Thyroid gland (tissue), 4 donors: ENCODE data around the gene KDSR. TPM values are rescaled to one million over a fixed set of nuclear protein-coding genes. Genes with fewer than 3 reads are reported as not detected.

Experiments used
- DNase-seq, 2 donors: peaks; one replicate each; pipeline ENCODE4 v3.0.0-alpha.2; 2019
- H3K27ac ChIP-seq, 3 donors: fragments of 200-600 bp; sonication (generic); 1 replicate in 2 of 3; 2 replicates in 1 of 3; pipeline ENCODE4 v1.5.1; 2016 to 2019; ENCODE audit warnings: mild to moderate bottlenecking in 1 of 3, moderate library complexity in 1 of 3
- H3K27me3 ChIP-seq: fragments of 200-600 bp; sonication (generic); one replicate; pipeline ENCODE4 v1.5.1; 2019
- H3K36me3 ChIP-seq, 2 donors: fragments of 200-600 bp; sonication (generic); one replicate each; pipeline ENCODE4 v1.5.1; 2016 to 2019
- H3K4me1 ChIP-seq, 2 donors: fragments of 200-600 bp; sonication (generic); one replicate each; pipeline ENCODE4 v1.5.1; 2017 to 2019
- H3K4me3 ChIP-seq, 3 donors: fragments of 200-600 bp; sonication (generic); replicated peaks in 1 of 3; 1 replicate in 2 of 3; 2 replicates in 1 of 3; pipeline ENCODE4 v1.5.1; 2016; ENCODE audit warnings: mild to moderate bottlenecking in 1 of 3
- H3K9me3 ChIP-seq: fragments of 200-600 bp; sonication (generic); one replicate; pipeline ENCODE4 v1.5.1; 2017
- POLR2A ChIP-seq, 2 donors: fragments of 450-650 bp; IDR thresholded peaks; one replicate each; pipeline ENCODE4 v1.6.1; 2017; ENCODE audit warnings: antibody characterized with exemption in 2 of 2, mild to moderate bottlenecking in 2 of 2, moderate library complexity in 1 of 2
- WGBS, 2 donors: methylation state at CpG; one replicate each; pipeline ENCODE4 v1.1.5; 2017; 5-methylcytosine and 5-hydroxymethylcytosine counted together
- intact Hi-C: fragments of 100-400 bp; cut with DNase I; formaldehyde crosslinking; loops from one replicate; pipeline ENCODE4 v1.15.1; 2023
- total RNA-seq, 4 donors: library from RNA; depleted of rRNA; stranded (reverse); fragments of >200 nt; gene quantifications; one replicate each; pipeline ENCODE4 v1.2.3, GENCODE V29; 2016
- TF ChIP-seq, protein P1 (sequence below), 6 experiments: fragments of 200-600 bp in 3 of 6; fragments of 450-650 bp in 3 of 6; sonication (generic) in 3 of 6; IDR thresholded peaks; one replicate each; pipeline ENCODE4 v1.5.1; 2016 to 2019; ENCODE audit warnings: antibody characterized with exemption in 6 of 6, mild to moderate bottlenecking in 2 of 6, inconsistent platforms in 1 of 6, moderate library complexity in 1 of 6

KDSR gene
- total RNA-seq, 4 donors from 2014 or later = 30.7 to 85.7 (median 46.8) TPM

GRCh38 chr18:63290166-63290820 lies 76.7 kb downstream of the KDSR start:
- intact Hi-C loops = no loop called here
- Histone ChIP-seq H3K36me3 (no peaks in the 10 kb centered on the region), H3K4me3 (no peak overlapping the region), H3K4me1 (peaks cover 28 to 53% of the 10 kb centered on the region in 2 donors), H3K27ac (peak overlapping the region in 1 of 3 donors; percentile 27), H3K9me3 (no peaks in the 10 kb centered on the region), H3K27me3 (no peaks in the 10 kb centered on the region)
- TF ChIP-seq, protein P1, sequence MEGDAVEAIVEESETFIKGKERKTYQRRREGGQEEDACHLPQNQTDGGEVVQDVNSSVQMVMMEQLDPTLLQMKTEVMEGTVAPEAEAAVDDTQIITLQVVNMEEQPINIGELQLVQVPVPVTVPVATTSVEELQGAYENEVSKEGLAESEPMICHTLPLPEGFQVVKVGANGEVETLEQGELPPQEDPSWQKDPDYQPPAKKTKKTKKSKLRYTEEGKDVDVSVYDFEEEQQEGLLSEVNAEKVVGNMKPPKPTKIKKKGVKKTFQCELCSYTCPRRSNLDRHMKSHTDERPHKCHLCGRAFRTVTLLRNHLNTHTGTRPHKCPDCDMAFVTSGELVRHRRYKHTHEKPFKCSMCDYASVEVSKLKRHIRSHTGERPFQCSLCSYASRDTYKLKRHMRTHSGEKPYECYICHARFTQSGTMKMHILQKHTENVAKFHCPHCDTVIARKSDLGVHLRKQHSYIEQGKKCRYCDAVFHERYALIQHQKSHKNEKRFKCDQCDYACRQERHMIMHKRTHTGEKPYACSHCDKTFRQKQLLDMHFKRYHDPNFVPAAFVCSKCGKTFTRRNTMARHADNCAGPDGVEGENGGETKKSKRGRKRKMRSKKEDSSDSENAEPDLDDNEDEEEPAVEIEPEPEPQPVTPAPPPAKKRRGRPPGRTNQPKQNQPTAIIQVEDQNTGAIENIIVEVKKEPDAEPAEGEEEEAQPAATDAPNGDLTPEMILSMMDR (IDR thresholded peaks at IDR 0.05) = no peak
- no peak for TF ChIP-seq POLR2A (IDR thresholded peaks at IDR 0.05)
- WGBS, 2 donors = 71 to 77% methylated on average over 6 of the region's 6 CpGs
- DNase-seq = no peak

DNA sequence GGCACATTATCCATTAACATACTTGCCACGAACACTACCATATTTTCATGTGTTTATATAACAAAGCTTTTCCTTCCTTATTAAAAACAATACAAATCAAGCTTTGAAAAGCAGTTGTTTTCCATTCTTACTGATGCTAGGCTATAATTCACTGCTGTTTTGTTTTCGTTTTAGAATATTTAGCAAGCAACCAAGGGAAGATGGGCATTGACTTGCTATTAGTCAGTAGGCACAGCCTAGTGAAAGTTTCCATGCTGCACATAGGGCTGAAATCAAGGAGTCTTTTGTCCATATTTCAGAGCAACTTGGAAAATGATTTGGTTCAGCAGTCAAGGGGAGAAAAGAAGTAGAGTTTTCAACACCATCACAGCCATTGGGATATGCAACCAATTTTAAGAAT lies 78.7 kb downstream of the KDSR start:
- TF ChIP-seq POLR2A (IDR thresholded peaks at IDR 0.05) = no peak
- TF ChIP-seq, protein P1 (IDR thresholded peaks at IDR 0.05) = no peak
- no peak for DNase-seq
- H3K9me3 ChIP-seq = no peaks in the 10 kb centered on the region
- 75 to 77% methylated on average over 2 of the region's 2 CpGs for WGBS, 2 donors
- no peak overlapping the region for H3K4me3 ChIP-seq
- H3K4me1 ChIP-seq = peaks cover 43 to 70% of the 10 kb centered on the region in 2 donors
- no peaks in the 10 kb centered on the region for H3K36me3 ChIP-seq
- peak overlapping the region in 2 of 3 donors; percentile 27 to 33 for H3K27ac ChIP-seq
- intact Hi-C loops = no loop called here
- H3K27me3 ChIP-seq = no peaks in the 10 kb centered on the region

- 71% methylated on average over 1 of the region's 1 CpG for WGBS, 2 donors
- intact Hi-C loops = no loop called here
- peaks cover 46 to 72% of the 10 kb centered on the region in 2 donors for H3K4me1 ChIP-seq
Measured at GRCh38 chr18:63287691-63288220, 79.2 kb downstream of the KDSR start.

GRCh38 chr18:63286926-63287325 lies 80.1 kb downstream of the KDSR start:
- Histone ChIP-seq H3K27ac (peak overlapping the region in 2 of 3 donors; percentile 2 to 26), H3K4me3 (no peak overlapping the region), H3K9me3 (no peaks in the 10 kb centered on the region), H3K27me3 (no peaks in the 10 kb centered on the region), H3K4me1 (peaks cover 46 to 79% of the 10 kb centered on the region in 2 donors), H3K36me3 (no peaks in the 10 kb centered on the region)
- intact Hi-C loops = no loop called here
- DNase-seq = no peak
- TF ChIP-seq, protein P1 (IDR thresholded peaks at IDR 0.05) = no peak
- TF ChIP-seq POLR2A (IDR thresholded peaks at IDR 0.05) = no peak
- WGBS, 2 donors = 78 to 88% methylated on average over 4 of the region's 4 CpGs

More at GRCh38 chr18:63287691-63288220, 79.2 kb downstream of the KDSR start:
- Histone ChIP-seq H3K9me3 (no peaks in the 10 kb centered on the region), H3K27ac (peak overlapping the region in 2 of 3 donors; percentile 27 to 33), H3K4me3 (no peak overlapping the region), H3K27me3 (no peaks in the 10 kb centered on the region), H3K36me3 (no peaks in the 10 kb centered on the region)
- TF ChIP-seq, protein P1 (IDR thresholded peaks at IDR 0.05) = no peak
- no peak for TF ChIP-seq POLR2A (IDR thresholded peaks at IDR 0.05)
- DNase-seq = no peak
